Fibroblast of skin of scalp (primary cell): ENCODE results near the gene NLRP13. TPM values are rescaled to one million over a fixed set of nuclear protein-coding genes. Genes with fewer than 3 reads are reported as not detected.
"Not testable (repeated sequence)": the region's sequence is repeated elsewhere in the genome, so short reads cannot be mapped to it uniquely, and the experiment has no call there.

ENCODE experiments used
- DNase-seq: peaks from one replicate; pipeline ENCODE4 v3.0.0-alpha.2; 2013
- polyA plus RNA-seq, 2 experiments: library from polyadenylated mRNA; unstranded; fragments of 120-200 nt; gene quantifications; one replicate each; pipeline ENCODE4 v1.2.1, GENCODE V29; 2013; ENCODE audit not compliant: insufficient read length in 2 of 2

Gene NLRP13
- not detected for polyA plus RNA-seq (2013, experiment 1 of 2; ENCODE audit: insufficient read length)
- polyA plus RNA-seq (2013, experiment 2 of 2; ENCODE audit: insufficient read length), result not detected

- no peak for DNase-seq
These were observed at the start of gene NLRP13 for GRCh38 chr19:55931936-55932386. NLRP13 (minus strand) TSS chr19:55932336; CDS start chr19:55932311, 25 bp downstream.

- DNase-seq, result no peak
These were observed 48.3 kb upstream of the NLRP13 start for GRCh38 chr19:55980415-55980814.

DNA sequence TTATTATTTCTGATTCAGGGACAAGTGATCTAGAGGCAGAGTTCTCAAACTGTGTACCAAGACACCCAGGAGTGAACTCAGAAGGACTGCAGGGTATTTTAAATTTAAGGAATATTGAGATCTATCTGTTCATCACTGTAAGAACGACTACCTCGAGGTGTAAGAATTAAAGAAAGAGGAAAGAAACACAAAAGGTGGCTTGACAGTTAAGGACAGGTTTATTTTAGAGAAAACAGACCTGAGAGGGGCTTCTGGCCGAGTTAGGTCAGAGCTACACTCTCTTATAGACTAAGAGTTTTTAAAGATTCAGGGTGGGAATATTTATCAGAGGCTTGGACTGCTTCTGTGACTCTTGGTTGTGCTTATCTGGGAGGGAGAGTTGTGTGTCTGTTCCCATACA lies 41.8 kb upstream of the NLRP13 start:
- DNase-seq, result no peak

- DNase-seq, result no peak
These were observed 30.1 kb upstream of the NLRP13 start for GRCh38 chr19:55962186-55962585.

- no peak for DNase-seq
These were observed 28.0 kb upstream of the NLRP13 start for GRCh38 chr19:55959996-55960675.

- no peak for DNase-seq
These were observed 26.2 kb upstream of the NLRP13 start for GRCh38 chr19:55958356-55958755.

DNA sequence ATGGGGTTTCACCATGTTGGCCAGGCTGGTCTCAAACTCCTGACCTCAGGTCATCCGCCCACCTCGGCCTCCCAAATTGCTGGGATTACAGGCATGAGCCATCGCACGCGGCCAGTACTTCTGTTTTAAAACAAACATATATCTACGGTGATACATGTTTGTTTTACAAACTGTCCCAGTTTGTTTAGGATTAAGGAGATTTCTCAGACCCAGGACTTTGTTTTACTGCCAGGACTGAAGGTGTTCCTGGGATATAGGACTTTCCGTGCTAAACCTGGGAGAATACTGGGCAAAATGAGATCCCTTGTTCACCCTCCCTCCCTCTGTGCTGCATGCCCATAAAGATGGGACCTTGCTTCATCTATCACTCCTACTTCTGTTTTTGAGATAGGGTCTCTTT lies 24.3 kb upstream of the NLRP13 start:
- DNase-seq, result no peak

GRCh38 chr19:55950566-55950965 lies 18.4 kb upstream of the NLRP13 start:
- not testable (repeated sequence) for DNase-seq

DNA sequence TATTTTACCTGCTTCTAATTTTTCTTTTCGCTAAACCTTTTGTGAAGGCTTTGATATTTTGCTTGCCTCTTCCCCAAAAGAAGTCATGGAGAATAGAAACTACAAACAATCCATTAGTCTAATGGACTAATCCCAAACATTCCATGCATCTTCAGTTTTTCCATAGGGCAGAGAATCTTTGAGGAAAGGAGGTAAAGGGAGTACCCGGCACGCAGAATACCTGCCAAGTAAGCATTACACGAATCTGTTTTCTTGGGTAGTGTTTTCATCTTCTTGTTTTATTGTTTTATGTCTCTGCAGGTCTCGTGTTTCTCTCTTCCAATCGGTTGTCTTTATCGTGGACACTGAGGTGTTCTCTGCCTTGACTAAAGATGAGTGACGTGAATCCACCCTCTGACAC lies 15.4 kb upstream of the NLRP13 start, which contains the start of gene NLRP8:
TSS of gene NLRP8 (plus strand) at position 301 of the 400 bp plus-strand sequence.
- no peak for DNase-seq

DNA sequence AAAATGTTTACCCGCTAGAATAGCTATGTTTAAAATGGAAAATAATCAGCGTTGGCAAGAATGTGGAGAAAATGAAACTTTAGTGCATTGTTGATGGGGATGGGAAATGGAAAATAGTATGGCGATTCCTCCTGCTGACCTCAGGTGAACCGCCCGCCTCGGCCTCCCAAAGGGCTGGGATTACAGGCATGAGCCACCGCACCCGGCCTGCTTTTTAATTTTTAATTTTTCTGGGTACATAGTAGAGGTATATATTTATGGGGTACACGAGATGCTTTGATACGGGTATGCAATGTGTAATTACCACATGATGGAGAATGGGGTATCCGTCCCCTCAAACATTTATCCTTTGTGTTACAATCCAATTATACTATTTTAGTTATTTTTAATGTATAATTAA lies 8.2 kb upstream of the NLRP13 start:
- no peak for DNase-seq

- no peak for DNase-seq
These were observed 7.1 kb upstream of the NLRP13 start for GRCh38 chr19:55939206-55939605.

DNA sequence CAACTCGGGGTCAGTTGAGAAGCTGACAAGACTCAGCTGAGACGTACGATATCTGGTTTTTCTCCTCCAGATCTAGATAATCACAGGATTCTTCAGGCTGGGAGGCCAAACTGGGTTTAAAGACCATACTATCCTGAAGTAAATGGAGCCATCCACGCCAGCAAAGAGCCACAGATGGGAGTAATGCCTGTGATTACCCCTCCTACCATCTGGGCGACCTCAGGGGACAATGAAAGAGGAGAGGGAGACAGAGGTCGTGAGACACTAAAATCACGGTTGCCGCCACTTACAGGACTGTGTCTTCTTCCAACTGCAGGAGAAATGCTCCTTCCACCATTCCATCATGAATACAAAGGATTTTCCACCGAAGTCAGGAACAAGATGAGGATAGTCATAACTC lies 3.1 kb upstream of the NLRP13 start:
- DNase-seq, result no peak

GRCh38 chr19:55930996-55931515 lies 1.1 kb downstream of the NLRP13 start:
- DNase-seq, result no peak

DNA sequence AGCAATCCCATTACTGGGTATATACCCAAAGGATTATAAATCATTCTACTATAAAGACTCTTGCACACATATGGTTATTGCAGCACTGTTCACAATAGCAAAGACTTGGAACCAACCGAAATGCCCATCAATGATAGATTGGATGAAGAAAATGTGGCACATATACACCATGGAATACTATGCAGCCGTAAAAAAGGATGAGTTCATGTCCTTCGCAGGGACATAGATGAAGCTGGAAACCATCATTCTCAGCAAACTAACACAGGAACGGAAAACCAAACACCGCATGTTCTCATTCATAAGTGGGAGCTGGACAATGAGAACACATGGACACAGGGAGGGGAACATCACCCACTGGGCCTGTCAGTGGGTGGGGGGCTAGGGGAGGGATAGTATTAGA lies 2.9 kb downstream of the NLRP13 start:
- not testable (repeated sequence) for DNase-seq

DNA sequence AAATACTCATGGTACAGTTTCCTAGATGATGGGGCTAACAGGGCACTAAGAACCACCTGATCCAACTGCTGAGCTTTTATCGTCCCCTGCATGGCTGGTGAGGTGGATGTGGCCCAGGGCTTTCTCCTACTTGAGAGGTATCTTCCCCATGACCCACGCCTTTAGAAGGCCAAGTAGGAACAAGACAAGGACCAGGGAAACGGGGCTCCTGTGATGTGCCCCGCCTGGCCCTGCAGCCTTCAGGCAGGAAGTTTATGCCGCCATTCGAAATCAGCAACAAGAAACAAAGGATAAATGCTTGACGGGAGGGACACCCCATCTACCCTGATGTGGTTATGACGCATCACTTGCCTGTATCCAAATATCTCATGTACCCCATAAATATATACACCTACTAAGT lies 4.1 kb downstream of the NLRP13 start:
- DNase-seq, result no peak

DNA sequence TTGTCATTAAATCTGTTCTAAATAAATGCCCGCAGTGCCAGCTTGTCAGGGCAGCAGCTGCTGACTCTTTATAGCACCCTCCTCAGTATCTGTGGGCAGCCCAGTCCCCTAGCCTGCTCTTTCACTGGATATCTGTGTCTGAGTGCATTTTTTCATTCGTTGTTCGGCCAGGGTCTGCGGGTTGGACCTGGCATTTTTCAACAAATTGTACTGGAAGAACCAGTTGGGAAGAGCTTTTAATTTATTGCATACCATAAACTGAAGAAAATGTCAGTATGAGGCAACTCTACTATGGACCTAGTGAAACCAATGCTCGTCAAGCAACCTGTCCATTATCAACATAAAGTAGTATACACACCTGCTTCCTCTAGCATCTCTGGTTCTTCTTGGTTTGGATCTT lies 8.6 kb downstream of the NLRP13 start:
- no peak for DNase-seq

DNA sequence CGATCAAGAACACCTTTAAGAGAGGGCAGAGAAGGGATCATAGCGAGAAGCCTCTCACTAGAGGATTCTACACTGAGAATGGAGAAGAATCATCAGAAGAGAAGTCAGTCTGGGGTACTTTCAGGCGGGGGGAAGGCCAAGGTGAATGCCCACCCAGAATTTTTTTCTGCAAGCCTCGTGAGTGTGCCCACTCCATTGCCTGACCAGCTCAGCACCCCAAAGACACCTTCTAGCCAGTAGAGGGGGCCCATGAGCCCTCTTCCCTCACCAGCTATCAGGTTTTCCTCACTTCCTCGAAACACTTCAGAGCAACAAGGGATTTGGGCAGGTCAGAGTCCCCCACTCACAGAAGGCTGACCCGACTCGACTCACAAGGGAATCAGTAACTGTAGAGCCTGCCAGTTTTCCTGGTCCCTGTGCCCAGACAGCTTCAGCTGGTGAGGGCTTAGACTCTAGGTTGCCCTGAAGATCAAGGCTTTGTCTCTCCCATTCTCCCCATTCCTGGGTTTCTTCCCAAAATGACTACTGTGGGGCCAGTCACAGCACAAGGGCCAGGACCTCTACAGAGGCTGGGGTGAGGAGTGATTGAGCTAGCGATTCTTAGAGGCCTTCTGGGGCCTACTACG lies 18.4 kb downstream of the NLRP13 start:
- DNase-seq, result no peak

DNA sequence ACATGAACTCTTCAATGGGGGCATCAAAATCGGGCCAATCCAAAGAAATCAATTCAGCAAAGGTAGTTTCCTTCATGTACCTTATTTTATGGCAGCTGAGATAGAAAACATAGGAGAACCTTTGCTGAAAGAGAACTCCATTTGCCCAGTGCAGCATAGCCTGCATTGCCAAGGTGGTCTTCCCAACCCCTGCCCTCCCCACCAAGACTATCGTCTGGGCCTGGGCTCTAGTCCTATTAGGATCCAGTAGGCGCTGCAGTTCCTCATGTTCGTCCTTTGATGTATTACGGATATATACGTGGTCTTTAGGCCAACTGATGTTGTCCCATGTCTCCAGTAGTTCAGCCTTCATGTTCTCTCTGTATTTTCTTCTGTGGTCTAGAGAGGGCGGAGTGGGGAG lies 19.2 kb downstream of the NLRP13 start:
- DNase-seq, result no peak

DNA sequence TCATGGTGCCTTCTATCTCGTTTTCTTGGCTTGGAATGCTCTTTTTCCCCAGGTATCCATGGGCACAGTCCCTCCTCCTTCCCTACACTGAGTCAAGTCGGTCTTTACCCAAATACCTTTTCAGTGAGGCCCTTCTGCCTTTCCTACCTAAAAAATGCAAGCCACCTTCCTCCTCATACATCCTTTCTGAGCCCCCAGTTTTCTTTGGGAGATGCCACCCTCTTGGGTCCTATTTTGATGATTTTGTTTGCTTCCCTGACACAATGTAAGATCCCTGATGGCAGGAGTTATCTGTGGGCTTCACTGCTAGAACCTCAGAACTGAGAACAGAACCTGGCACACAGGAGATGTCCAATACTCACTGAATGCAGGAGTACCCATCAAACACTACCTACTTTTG lies 22.3 kb downstream of the NLRP13 start:
- DNase-seq, result no peak

DNA sequence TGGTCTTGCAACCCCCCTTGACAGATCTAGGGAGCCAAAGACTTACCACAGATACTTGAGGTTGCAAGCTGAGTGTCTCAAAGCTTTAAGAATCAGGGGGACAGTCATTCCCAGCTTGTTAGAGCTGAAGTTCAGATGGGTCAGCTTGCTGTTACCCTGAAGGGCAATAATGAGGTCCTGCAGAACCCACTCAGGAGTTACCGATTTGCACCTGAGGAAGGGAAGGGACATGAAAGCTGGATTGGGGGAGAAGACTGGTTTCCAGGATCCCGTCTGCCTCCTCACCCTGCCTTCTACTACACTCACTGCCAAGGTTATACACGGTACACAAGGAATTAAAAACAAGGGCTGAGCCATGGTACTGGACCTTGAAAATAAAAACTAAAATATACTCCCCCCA lies 24.4 kb downstream of the NLRP13 start:
- no peak for DNase-seq

GRCh38 chr19:55907286-55907685 lies 24.9 kb downstream of the NLRP13 start:
- DNase-seq, result no peak

GRCh38 chr19:55902080-55902751 lies 29.9 kb downstream of the NLRP13 start:
- DNase-seq, result no peak

- DNase-seq, result no peak
These were observed 30.6 kb downstream of the NLRP13 start for GRCh38 chr19:55901369-55902079.
